Measurements from ENCODE around the gene TMEM178A.

- no peak for TF ChIP-seq CTCF (IDR thresholded peaks at IDR 0.05)
- no peak for TF ChIP-seq EZH2 (IDR thresholded peaks at IDR 0.05; ENCODE audit: borderline replicate concordance, insufficient read depth, low read depth, low read length, poor library complexity, severe bottlenecking)
Measured at GRCh38 chr2:39641635-39642034, 24.1 kb upstream of the TMEM178A start.

All from B cell (primary cell).